B cell (primary cell): Measurements from ENCODE around the gene KRT34. TPM values are rescaled to one million over a fixed set of nuclear protein-coding genes. Genes with fewer than 3 reads are reported as not detected.

Experiments used
- ATAC-seq: fragments of 200-7000 bp; cut with Tn5 transposase; one replicate; pipeline ENCODE4 v1.10.0; 2021; ENCODE audit warnings: low read depth, mild to moderate bottlenecking, moderate number of reproducible peaks, moderate library complexity
- CTCF ChIA-PET: fragments of 350-600 bp; sonication (Branson Sonifier 250); formaldehyde crosslinking; loops from one replicate; lab custom pipeline; 2021; ENCODE audit warnings: antibody characterized with exemption, inconsistent platforms; lab: Charles Lee
- POLR2A ChIA-PET: fragments of 350-600 bp; sonication (Branson Sonifier 250); formaldehyde crosslinking; loops from one replicate; lab custom pipeline; 2021; ENCODE audit warnings: antibody characterized with exemption; lab: Charles Lee
- DNase-seq: peaks from one replicate; pipeline ENCODE4 v3.0.0; 2013
- H2AFZ ChIP-seq: 2 replicates; pipeline ENCODE4 v1.6.1; 2012; ENCODE audit warnings: mild to moderate bottlenecking, low read depth, low read length; ENCODE audit not compliant: insufficient read depth, poor library complexity, severe bottlenecking
- H3K27ac ChIP-seq, 2 donors: 1 replicate in 1 of 2; 2 replicates in 1 of 2; pipeline ENCODE4 v1.5.1; 2012 to 2013; ENCODE audit warnings: low read length in 2 of 2, mild to moderate bottlenecking in 2 of 2, moderate library complexity in 1 of 2
- H3K27me3 ChIP-seq, 4 experiments: fragments of 200-600 bp in 1 of 4; sonication (generic) in 1 of 4; replicated peaks in 1 of 4; 1 replicate in 2 of 4; 2 replicates in 2 of 4; pipeline versions ENCODE4 v1.6.1 to v1.7.0; 2013 to 2016; ENCODE audit warnings: low read length in 3 of 4, mild to moderate bottlenecking in 2 of 4, mixed read lengths in 1 of 4, moderate library complexity in 1 of 4; ENCODE audit not compliant: insufficient read depth in 4 of 4, control insufficient read depth in 3 of 4; ENCODE audit errors: control extremely low read depth in 1 of 4
- H3K36me3 ChIP-seq, 2 experiments: replicated peaks in 1 of 2; 1 replicate in 1 of 2; 2 replicates in 1 of 2; pipeline versions ENCODE4 v1.6.1 to v1.7.1; 2013; ENCODE audit warnings: low read length in 1 of 2; ENCODE audit not compliant: insufficient read depth in 2 of 2, control insufficient read depth in 1 of 2; ENCODE audit errors: control extremely low read depth in 1 of 2, extremely low read depth in 1 of 2
- H3K4me1 ChIP-seq, 2 donors: fragments of 200-600 bp in 1 of 2; sonication (generic) in 1 of 2; 1 replicate in 1 of 2; 2 replicates in 1 of 2; pipeline versions ENCODE4 v1.5.1 to v1.6.1; 2013 to 2017; ENCODE audit warnings: low read length in 2 of 2; ENCODE audit not compliant: control insufficient read depth in 2 of 2, insufficient read depth in 2 of 2
- H3K4me2 ChIP-seq: replicated peaks from 2 replicates; pipeline ENCODE3; 2012; ENCODE audit warnings: mild to moderate bottlenecking, low read depth, low read length; ENCODE audit not compliant: poor library complexity, severe bottlenecking
- H3K4me3 ChIP-seq, 5 experiments: fragments of 200-600 bp in 1 of 5; sonication (generic) in 1 of 5; 1 replicate in 3 of 5; 2 replicates in 2 of 5; pipeline versions ENCODE4 v1.5.1 to v1.7.0; 2011 to 2016; ENCODE audit warnings: low read length in 4 of 5, mild to moderate bottlenecking in 4 of 5, low read depth in 2 of 5, control low read depth in 1 of 5, moderate library complexity in 1 of 5; ENCODE audit not compliant: insufficient read depth in 1 of 5; ENCODE audit errors: control extremely low read depth in 1 of 5, extremely low read depth in 1 of 5
- H3K79me2 ChIP-seq: fragments of 200-600 bp; sonication (generic); one replicate; pipeline ENCODE4 v1.6.0; 2016; ENCODE audit warnings: low read length; ENCODE audit not compliant: control insufficient read depth, insufficient read depth
- H3K9ac ChIP-seq: fragments of 200-600 bp; sonication (generic); 2 replicates; pipeline ENCODE4 v1.6.1; 2017; ENCODE audit warnings: mild to moderate bottlenecking, low read length, moderate library complexity
- H3K9me3 ChIP-seq, 3 donors: one replicate each; pipeline versions ENCODE4 v1.6.1 to v1.7.1; 2013; ENCODE audit warnings: low read length in 2 of 3; ENCODE audit not compliant: control insufficient read depth in 2 of 3, insufficient read depth in 1 of 3; ENCODE audit errors: control extremely low read depth in 1 of 3
- H4K20me1 ChIP-seq: 2 replicates; pipeline ENCODE4 v1.6.0; 2012; ENCODE audit warnings: mild to moderate bottlenecking, low read length; ENCODE audit not compliant: insufficient read depth, control insufficient read depth, poor library complexity, severe bottlenecking
- H3K27ac Mint-ChIP-seq: one replicate; pipeline ENCODE4 v1.8.0; 2021; ENCODE audit warnings: mixed read lengths
- H3K27me3 Mint-ChIP-seq: one replicate; pipeline ENCODE4 v1.8.0; 2021; ENCODE audit warnings: mixed read lengths
- H3K4me1 Mint-ChIP-seq: one replicate; pipeline ENCODE4 v1.8.0; 2021; ENCODE audit warnings: mixed read lengths
- H3K4me3 Mint-ChIP-seq: one replicate; pipeline ENCODE4 v1.8.0; 2021; ENCODE audit warnings: mixed read lengths
- H3K9me3 Mint-ChIP-seq: one replicate; pipeline ENCODE4 v1.8.0; 2022; ENCODE audit warnings: mixed read lengths; ENCODE audit not compliant: insufficient read depth
- CTCF ChIP-seq: fragments of 200-600 bp; IDR thresholded peaks from one replicate; pipeline ENCODE4 v1.8.0; 2022; ENCODE audit warnings: antibody characterized with exemption, mild to moderate bottlenecking
- EZH2 ChIP-seq: IDR thresholded peaks from 2 replicates; pipeline ENCODE4 v1.6.1; 2012; ENCODE audit warnings: borderline replicate concordance, low read depth, mild to moderate bottlenecking, moderate library complexity, low read length; ENCODE audit not compliant: insufficient read depth, poor library complexity, severe bottlenecking
- WGBS: methylation state at CpG from one replicate; pipeline ENCODE4 v1.1.5; 2013; ENCODE audit warnings: missing lambda C conversion rate; ENCODE audit not compliant: insufficient coverage; 5-methylcytosine and 5-hydroxymethylcytosine counted together
- intact Hi-C: fragments of 100-400 bp; cut with micrococcal nuclease; formaldehyde crosslinking; loops from one replicate; pipeline ENCODE4 v1.10.0; 2022
- polyA plus RNA-seq: library from polyadenylated mRNA; depleted of rRNA; stranded (reverse); fragments of >200 nt; gene quantifications from 2 replicates; pipeline ENCODE4 v1.2.3, GENCODE V29; 2012
- total RNA-seq, 2 donors: library from RNA; stranded (reverse); fragments of 120-200 nt in 1 of 2; gene quantifications; 1 replicate in 1 of 2; 2 replicates in 1 of 2; pipeline versions ENCODE4 v1.2.3 to v1.2.4, GENCODE V29; 2013 to 2022

Gene KRT34
- total and polyA plus RNA-seq, 2 donors (not counting 1 experiment from before 2014, with no cell fraction given), result not detected

GRCh38 chr17:41345992-41346391 is 36.1 kb downstream of the KRT34 start:
- ChIA-PET POLR2A (no interaction called here), CTCF (no interaction called here)
- Histone ChIP-seq H3K27me3 (peaks cover 0 to 4% (median 0%) of the 10 kb centered on the region in 4 experiments), H3K4me3 (no peak overlapping the region), H4K20me1 (no peaks in the 10 kb centered on the region), H3K4me2 (no peak overlapping the region), H3K79me2 (no peaks in the 10 kb centered on the region), H3K36me3 (no peaks in the 10 kb centered on the region), H3K9ac (no peak overlapping the region), H3K9me3 (peaks cover 0 to 10% (median 0%) of the 10 kb centered on the region in 3 donors), H3K27ac (no peak overlapping the region), H2AFZ (no peak overlapping the region), H3K4me1 (no peaks in the 10 kb centered on the region)
- intact Hi-C loops, result no loop called here
- ATAC-seq (no peak), DNase-seq (no peak)
- H3K4me3 Mint-ChIP-seq, result no peak overlapping the region
- H3K4me1 Mint-ChIP-seq, result no peaks in the 10 kb centered on the region
- WGBS, result 100% methylated on average over 3 of the region's 3 CpGs
- peaks cover 15% of the 10 kb centered on the region for H3K27me3 Mint-ChIP-seq
- TF ChIP-seq CTCF (no peak), EZH2 (no peak)
- H3K27ac Mint-ChIP-seq, result no peak overlapping the region
- peaks cover 6% of the 10 kb centered on the region for H3K9me3 Mint-ChIP-seq

GRCh38 chr17:41343029-41343428 is 39.1 kb downstream of the KRT34 start:
- 88% methylated on average over 3 of the region's 3 CpGs for WGBS
- Histone ChIP-seq H3K4me1 (peaks cover 0 to 11% of the 10 kb centered on the region in 2 donors), H3K9ac (no peak overlapping the region), H3K9me3 (peaks cover 0 to 10% (median 0%) of the 10 kb centered on the region in 3 donors), H2AFZ (no peak overlapping the region), H3K27me3 (peaks cover 0 to 4% (median 0%) of the 10 kb centered on the region in 4 experiments), H3K4me2 (no peak overlapping the region), H3K36me3 (no peaks in the 10 kb centered on the region), H4K20me1 (no peaks in the 10 kb centered on the region), H3K4me3 (no peak overlapping the region), H3K79me2 (no peaks in the 10 kb centered on the region), H3K27ac (no peak overlapping the region)
- DNase-seq (no peak), ATAC-seq (no peak)
- ChIA-PET CTCF (no interaction called here), POLR2A (no interaction called here)
- no peak overlapping the region for H3K4me3 Mint-ChIP-seq
- peaks cover 15% of the 10 kb centered on the region for H3K27me3 Mint-ChIP-seq
- peaks cover 6% of the 10 kb centered on the region for H3K9me3 Mint-ChIP-seq
- intact Hi-C loops, result no loop called here
- H3K4me1 Mint-ChIP-seq, result peaks cover 4% of the 10 kb centered on the region
- no peak overlapping the region for H3K27ac Mint-ChIP-seq
- no peak for TF ChIP-seq EZH2
- no peak for TF ChIP-seq CTCF
